IPS-18c (cell line): Measurements from ENCODE around the gene MPPED2.

Source experiments
- H3K4me3 ChIP-seq: 2 replicates; pipeline ENCODE4 v1.7.0; 2013; ENCODE audit warnings: low read depth, mild to moderate bottlenecking, low read length, moderate library complexity; ENCODE audit not compliant: insufficient read depth
- H3K9me3 ChIP-seq: one replicate; pipeline ENCODE4 v1.6.1; 2013; ENCODE audit warnings: mild to moderate bottlenecking, low read length, moderate library complexity; ENCODE audit not compliant: control insufficient read depth, insufficient read depth

The MPPED2 gene

DNA sequence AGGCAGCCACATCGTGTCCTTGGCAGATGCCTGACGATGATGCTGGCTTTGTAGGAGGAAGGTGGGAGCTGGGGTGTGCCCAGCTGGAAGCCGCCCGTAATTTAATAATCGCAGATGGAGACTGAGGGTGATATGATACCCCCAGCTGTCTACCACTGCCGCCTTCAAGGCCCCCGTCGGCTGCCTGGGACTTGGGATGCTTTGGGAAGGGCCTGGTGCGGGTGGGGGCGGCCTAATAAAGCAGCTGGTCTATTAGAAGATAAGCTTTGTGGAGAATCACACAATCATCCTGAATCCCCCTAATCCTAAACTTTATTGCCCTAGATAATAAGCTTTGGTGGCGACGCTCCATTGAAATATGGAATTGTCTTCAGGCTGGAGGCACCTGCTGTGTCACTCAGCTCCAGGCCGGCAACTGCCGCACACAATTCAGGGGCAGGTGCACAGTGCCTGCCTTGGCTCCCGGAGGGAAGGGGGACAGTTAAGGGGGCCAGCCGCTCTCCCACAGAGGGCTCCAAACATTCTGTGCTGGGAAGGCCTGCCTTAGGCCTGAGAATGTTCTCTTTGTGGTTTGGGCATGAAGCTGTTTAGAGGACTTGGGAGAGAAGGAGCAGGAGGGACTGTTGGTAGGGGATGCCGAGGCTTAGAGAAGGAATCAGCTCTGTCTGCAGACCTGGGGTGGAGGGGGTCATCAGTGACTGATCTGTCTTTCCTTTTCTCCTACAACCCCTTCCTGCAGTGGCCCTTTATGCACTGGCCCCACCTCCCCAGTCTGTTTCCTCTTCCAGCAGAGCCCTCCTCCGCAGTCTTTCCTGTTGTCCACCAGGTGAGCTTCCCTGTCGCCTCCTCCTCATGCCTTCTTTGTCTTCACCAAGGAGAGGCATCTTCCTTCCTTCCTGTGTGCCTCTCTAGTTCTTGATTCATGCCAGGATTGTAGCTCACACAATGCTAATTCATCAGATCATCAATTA is 198.0 kb downstream of the MPPED2 start:
- Histone ChIP-seq H3K9me3 (no peaks in the 10 kb centered on the region), H3K4me3 (no peak overlapping the region)

DNA sequence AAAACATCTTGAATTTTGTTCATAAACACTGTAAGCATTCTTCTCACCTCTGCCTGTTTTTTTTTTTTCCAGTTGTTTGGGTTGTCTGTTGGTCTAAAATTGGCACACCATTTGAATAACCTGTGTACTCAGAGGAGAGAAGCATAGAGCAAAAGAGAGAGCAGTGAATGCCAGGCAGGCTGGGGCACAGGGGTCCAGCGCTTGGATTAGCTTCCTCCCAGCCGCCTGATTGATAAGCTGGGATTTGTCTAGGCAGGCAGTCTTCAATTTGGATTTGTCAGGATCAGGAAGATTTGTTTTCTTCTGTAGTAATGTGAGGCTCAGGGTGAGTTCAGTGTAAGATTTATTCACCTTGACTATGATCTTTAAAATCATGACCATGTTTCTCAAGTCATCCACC is 204.3 kb downstream of the MPPED2 start:
- no peaks in the 10 kb centered on the region for H3K9me3 ChIP-seq
- H3K4me3 ChIP-seq, result no peak overlapping the region

DNA sequence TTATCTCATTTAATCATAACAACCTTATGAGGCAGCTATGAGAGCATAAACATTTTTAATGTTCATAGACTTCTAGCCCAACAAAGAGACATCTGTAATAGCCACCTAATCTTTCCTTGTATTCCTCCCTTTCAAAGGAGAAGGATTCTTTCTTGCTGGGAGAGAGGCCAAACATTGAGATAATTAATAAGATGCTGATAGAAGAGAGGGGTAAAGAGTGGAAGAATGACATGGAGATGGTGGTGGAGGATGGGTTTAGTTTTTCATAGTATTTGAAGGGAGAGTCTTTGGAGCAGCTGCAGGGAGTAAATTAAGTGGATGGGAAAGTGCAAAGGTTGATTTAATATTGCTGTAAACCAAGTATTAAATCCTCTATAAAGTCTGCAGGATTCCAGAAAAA is 205.3 kb downstream of the MPPED2 start:
- H3K9me3 ChIP-seq, result no peaks in the 10 kb centered on the region

GRCh38 chr11:30377347-30377746 is 208.8 kb downstream of the MPPED2 start:
- Histone ChIP-seq H3K4me3 (no peak overlapping the region), H3K9me3 (no peaks in the 10 kb centered on the region)

More for the DNA sequence above, 205.3 kb downstream of the MPPED2 start:
- no peak overlapping the region for H3K4me3 ChIP-seq

DNA sequence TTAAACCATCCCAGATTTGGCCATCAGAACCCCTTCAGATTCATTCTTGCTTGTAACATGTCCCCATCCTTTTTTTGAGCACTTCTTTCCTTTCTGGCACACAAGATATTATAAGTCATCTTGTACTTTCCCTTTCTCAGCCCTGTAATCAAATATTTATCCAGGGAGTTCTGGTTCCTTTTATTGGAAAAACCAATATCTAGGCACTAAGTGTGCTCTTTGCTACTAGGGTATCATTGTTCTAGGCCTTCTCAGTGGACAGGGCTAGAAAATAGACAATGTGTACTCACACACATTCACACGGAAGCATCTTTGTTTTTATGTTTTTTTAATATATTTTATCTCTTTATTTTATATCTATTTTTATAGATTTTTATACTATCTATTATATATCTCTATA is 216.0 kb downstream of the MPPED2 start:
- no peak overlapping the region for H3K4me3 ChIP-seq
- no peaks in the 10 kb centered on the region for H3K9me3 ChIP-seq

DNA sequence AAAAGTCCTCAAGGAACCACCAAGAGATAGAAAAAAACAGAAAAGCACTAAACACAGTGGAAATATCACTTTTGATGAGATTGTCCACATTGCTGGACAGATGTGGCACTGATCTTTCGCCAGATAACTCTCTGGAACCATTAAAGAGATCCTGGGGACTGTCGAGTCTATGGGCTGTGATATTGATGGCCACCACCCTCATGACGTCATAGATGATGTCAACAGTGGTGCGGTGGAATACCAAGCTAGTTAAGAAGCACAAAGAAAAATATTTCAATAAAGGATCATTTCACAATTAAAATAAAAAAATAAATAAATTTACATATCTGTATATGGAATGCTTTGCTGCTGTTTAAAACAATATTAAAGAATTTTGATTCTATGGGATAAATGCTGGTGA is 217.8 kb downstream of the MPPED2 start:
- H3K9me3 ChIP-seq, result no peaks in the 10 kb centered on the region
- no peak overlapping the region for H3K4me3 ChIP-seq

DNA sequence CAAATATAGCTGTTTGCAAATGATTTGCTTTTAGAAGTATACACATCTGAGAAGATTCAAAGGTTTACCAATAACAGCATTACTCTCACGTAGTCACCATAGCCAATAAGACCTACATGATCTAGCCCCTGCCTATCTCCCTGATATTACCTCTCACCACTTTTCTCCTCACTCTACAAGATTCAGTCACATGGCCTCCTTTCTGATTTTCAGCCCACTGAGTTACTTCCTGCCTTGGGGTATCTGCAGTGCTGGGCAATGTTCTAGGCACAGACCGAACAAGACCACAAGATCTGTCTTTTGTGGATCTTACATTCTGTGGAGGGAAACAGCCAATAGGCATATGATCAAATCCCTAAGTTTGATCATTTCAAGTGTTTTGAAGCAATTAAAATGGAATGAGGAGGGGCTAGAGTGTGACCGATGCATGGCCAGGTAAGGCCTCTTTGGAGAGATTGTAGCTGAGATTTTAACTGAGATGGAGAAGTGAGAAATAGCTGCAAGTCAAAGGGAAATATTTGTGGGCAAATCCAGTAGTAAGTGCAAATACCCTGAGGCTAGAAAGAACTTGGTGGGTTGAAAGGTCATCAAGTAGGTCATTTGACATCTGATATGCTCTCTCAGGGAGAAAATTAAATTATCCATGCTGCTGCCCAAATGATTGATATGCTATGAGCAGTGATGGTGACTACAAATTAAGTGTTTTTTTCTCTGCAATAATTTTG is 220.2 kb downstream of the MPPED2 start:
- Histone ChIP-seq H3K9me3 (no peaks in the 10 kb centered on the region), H3K4me3 (no peak overlapping the region)

DNA sequence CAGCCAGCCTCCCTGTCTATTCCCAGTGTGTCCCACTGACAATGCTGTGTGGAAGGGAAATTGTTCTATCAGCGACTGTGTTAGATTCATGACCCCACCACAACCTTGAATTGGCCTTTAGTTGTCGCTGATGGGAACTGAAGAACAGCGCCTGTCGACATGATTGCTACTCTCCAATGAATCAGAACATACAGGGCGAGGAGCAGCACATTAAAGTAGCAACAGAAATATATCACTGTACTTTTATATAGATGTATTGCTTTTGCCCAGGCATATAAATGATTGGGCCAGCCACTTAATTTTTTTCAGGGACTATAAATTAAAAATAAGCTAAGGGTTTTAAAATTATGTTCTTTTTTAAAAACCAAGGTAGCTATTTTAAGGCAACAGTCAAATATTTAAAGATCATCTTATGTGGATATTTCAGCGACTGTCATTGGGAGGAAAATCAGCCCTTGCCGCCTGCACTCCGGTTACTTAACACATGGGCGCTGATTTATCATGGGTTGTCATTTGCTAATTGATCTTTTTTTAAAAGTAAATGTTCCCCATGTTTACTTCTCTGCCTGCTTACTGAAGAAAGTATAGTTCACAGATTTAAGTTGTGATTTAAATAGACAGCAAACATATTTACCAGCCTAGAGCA is 221.2 kb downstream of the MPPED2 start:
- H3K4me3 ChIP-seq, result no peak overlapping the region
- H3K9me3 ChIP-seq, result no peaks in the 10 kb centered on the region

- no peak overlapping the region for H3K4me3 ChIP-seq
- no peaks in the 10 kb centered on the region for H3K9me3 ChIP-seq
These were observed 221.9 kb downstream of the MPPED2 start for GRCh38 chr11:30364139-30364836.

GRCh38 chr11:30360741-30361140 is 225.4 kb downstream of the MPPED2 start:
- no peaks in the 10 kb centered on the region for H3K9me3 ChIP-seq
- H3K4me3 ChIP-seq, result no peak overlapping the region
